GM12872 (cell line): ENCODE measurements around the gene C19orf53.

Source experiments
- CTCF ChIP-seq: IDR thresholded peaks from 3 replicates; pipeline ENCODE4 v1.5.1; 2011; ENCODE audit warnings: low read depth, mild to moderate bottlenecking, low read length, moderate library complexity; ENCODE audit not compliant: insufficient read depth

C19orf53 gene

GRCh38 chr19:13781547-13781946 lies 7.3 kb downstream of the C19orf53 start:
- no peak for TF ChIP-seq CTCF

- no peak for TF ChIP-seq CTCF
Observed at GRCh38 chr19:13782537-13782936, 8.3 kb downstream of the C19orf53 start.

GRCh38 chr19:13783565-13784500 lies 9.6 kb downstream of the C19orf53 start:
- TF ChIP-seq CTCF, result no peak

- TF ChIP-seq CTCF, result peak; percentile 71
Observed at GRCh38 chr19:13784731-13785452, 10.6 kb downstream of the C19orf53 start.

- TF ChIP-seq CTCF, result no peak
Observed at GRCh38 chr19:13788991-13789390, 14.7 kb downstream of the C19orf53 start.

GRCh38 chr19:13790354-13790753 lies 16.1 kb downstream of the C19orf53 start:
- no peak for TF ChIP-seq CTCF

GRCh38 chr19:13794398-13794756 lies 20.1 kb downstream of the C19orf53 start:
- TF ChIP-seq CTCF, result no peak
